NCI-H1417 (cell line): ENCODE results near the gene FAM228B.
"Not testable (repeated sequence)": the region's sequence is repeated elsewhere in the genome, so short reads cannot be mapped to it uniquely, and the experiment has no call there.

Experiments
- DNase-seq, 3 experiments: peaks; one replicate each; lab custom pipeline; 2025; lab: John Stamatoyannopoulos, UW

The FAM228B gene

GRCh38 chr2:24102677-24103076, 20.6 kb upstream of the FAM228B start:
- DNase-seq: no peak

GRCh38 chr2:24104110-24104650, 19.1 kb upstream of the FAM228B start:
- DNase-seq: no peak

GRCh38 chr2:24104906-24105305, 18.4 kb upstream of the FAM228B start:
- DNase-seq: no peak

- no peak for DNase-seq
These were observed 17.5 kb upstream of the FAM228B start for GRCh38 chr2:24105816-24106215.

- DNase-seq: no peak
These were observed 16.5 kb upstream of the FAM228B start for GRCh38 chr2:24106786-24107185.

- DNase-seq: no peak
These were observed 15.9 kb upstream of the FAM228B start for GRCh38 chr2:24107336-24107735.

GRCh38 chr2:24109431-24109830, 13.8 kb upstream of the FAM228B start:
- not testable (repeated sequence) for DNase-seq

GRCh38 chr2:24110660-24111303, 12.5 kb upstream of the FAM228B start:
- DNase-seq: no peak

GRCh38 chr2:24111407-24111901, 11.8 kb upstream of the FAM228B start:
- no peak for DNase-seq

- DNase-seq: no peak
These were observed 8.2 kb upstream of the FAM228B start for GRCh38 chr2:24115057-24115456.

- no peak for DNase-seq
These were observed 5.4 kb upstream of the FAM228B start for GRCh38 chr2:24117902-24118301.

GRCh38 chr2:24121066-24121465, 2.2 kb upstream of the FAM228B start:
- DNase-seq: no peak

- DNase-seq: no peak
These were observed 1.8 kb upstream of the FAM228B start for GRCh38 chr2:24121469-24121868.

GRCh38 chr2:24122366-24123194, 689 bp upstream of the FAM228B start:
- peak in 2 of 3 experiments; percentile 39 to 73 for DNase-seq

GRCh38 chr2:24123922-24124580, 782 bp downstream of the FAM228B start:
- peak in 1 of 3 experiments; percentile 92 for DNase-seq

- DNase-seq: no peak
These were observed 2.7 kb downstream of the FAM228B start for GRCh38 chr2:24125956-24126355.

GRCh38 chr2:24132543-24132942, 9.3 kb downstream of the FAM228B start:
- DNase-seq: no peak

GRCh38 chr2:24140305-24140704, 17.0 kb downstream of the FAM228B start:
- not testable (repeated sequence) for DNase-seq

- DNase-seq: no peak
These were observed 24.1 kb downstream of the FAM228B start for GRCh38 chr2:24147364-24147763.

- DNase-seq: no peak
These were observed 29.3 kb downstream of the FAM228B start for GRCh38 chr2:24152413-24153197.

- DNase-seq: no peak
These were observed 30.2 kb downstream of the FAM228B start for GRCh38 chr2:24153478-24153877.

- no peak for DNase-seq
These were observed 34.9 kb downstream of the FAM228B start for GRCh38 chr2:24158131-24158530.
